ENCODE measurements around the gene GXYLT1. TPM values are rescaled to one million over a fixed set of nuclear protein-coding genes. Genes with fewer than 3 reads are reported as not detected.

The GXYLT1 gene
- total RNA-seq, 1 donor from 2014 or later, result 39.8 TPM

DNA sequence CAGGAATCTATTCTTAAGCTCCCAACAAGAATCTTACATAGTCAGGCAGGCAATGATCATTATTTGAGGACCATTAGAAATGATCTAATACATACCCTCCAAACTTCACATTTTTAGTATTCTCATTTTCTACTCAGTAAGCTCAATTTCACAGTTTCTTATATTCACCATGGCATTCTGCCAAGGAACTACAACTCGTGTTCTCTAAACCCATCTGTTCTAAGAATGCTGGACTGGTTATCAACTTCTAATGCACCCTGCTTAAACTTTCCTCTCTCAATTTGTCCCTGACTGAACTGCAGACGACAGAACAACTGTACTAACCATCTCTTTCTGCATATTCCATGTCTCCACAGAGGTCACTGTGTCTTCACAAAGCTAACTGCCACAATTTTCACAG lies 58.6 kb downstream of the GXYLT1 start:
- peaks cover 34% of the 10 kb centered on the region for H3K4me1 Mint-ChIP-seq
- H3K27me3 Mint-ChIP-seq (ENCODE audit: low read depth), result no peaks in the 10 kb centered on the region
- H3K9me3 Mint-ChIP-seq, result peaks cover 11% of the 10 kb centered on the region
- peak overlapping the region; percentile 19 for H3K27ac Mint-ChIP-seq
- TF ChIP-seq, protein P1, sequence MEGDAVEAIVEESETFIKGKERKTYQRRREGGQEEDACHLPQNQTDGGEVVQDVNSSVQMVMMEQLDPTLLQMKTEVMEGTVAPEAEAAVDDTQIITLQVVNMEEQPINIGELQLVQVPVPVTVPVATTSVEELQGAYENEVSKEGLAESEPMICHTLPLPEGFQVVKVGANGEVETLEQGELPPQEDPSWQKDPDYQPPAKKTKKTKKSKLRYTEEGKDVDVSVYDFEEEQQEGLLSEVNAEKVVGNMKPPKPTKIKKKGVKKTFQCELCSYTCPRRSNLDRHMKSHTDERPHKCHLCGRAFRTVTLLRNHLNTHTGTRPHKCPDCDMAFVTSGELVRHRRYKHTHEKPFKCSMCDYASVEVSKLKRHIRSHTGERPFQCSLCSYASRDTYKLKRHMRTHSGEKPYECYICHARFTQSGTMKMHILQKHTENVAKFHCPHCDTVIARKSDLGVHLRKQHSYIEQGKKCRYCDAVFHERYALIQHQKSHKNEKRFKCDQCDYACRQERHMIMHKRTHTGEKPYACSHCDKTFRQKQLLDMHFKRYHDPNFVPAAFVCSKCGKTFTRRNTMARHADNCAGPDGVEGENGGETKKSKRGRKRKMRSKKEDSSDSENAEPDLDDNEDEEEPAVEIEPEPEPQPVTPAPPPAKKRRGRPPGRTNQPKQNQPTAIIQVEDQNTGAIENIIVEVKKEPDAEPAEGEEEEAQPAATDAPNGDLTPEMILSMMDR (IDR thresholded peaks at IDR 0.05; ENCODE audit: unreplicated experiment), result no peak
- H3K36me3 Mint-ChIP-seq, result peaks cover 20% of the 10 kb centered on the region
- no peak for DNase-seq (ENCODE audit: low spot score in 2 of 2, unreplicated experiment in 2 of 2)
- no peak overlapping the region for H3K4me3 Mint-ChIP-seq

- Mint-ChIP-seq H3K27ac (no peak overlapping the region), H3K4me1 (peaks cover 31% of the 10 kb centered on the region), H3K9me3 (peaks cover 11% of the 10 kb centered on the region), H3K36me3 (peaks cover 20% of the 10 kb centered on the region), H3K4me3 (no peak overlapping the region), H3K27me3 (ENCODE audit: low read depth) (no peaks in the 10 kb centered on the region)
- TF ChIP-seq, protein P1 (IDR thresholded peaks at IDR 0.05; ENCODE audit: unreplicated experiment), result no peak
- no peak for DNase-seq (ENCODE audit: low spot score in 2 of 2, unreplicated experiment in 2 of 2)
These were observed 59.1 kb downstream of the GXYLT1 start for GRCh38 chr12:42085594-42085993.

DNA sequence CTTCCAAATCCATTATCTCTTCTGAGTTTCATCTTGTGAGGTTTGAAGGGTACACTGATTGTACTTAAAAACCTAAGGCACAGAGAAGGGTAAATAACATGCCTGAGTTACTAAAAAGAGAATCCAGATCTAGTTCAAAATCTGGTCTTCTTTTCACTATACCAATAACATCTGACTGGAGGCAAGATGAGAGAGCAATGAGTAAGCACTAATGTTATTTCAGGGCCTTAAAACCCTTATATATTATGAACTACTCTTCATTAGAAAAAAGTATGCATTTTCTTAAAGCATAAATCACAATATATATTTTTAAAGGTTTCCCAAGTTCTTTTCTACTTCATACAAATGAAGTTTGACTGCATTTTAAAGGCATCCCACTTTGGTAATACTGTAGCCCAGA lies 60.2 kb downstream of the GXYLT1 start:
- Mint-ChIP-seq H3K9me3 (peaks cover 11% of the 10 kb centered on the region), H3K27me3 (ENCODE audit: low read depth) (no peaks in the 10 kb centered on the region), H3K4me1 (peaks cover 22% of the 10 kb centered on the region), H3K4me3 (no peak overlapping the region), H3K36me3 (peaks cover 22% of the 10 kb centered on the region), H3K27ac (no peak overlapping the region)
- TF ChIP-seq, protein P1 (IDR thresholded peaks at IDR 0.05; ENCODE audit: unreplicated experiment), result no peak
- no peak for DNase-seq (ENCODE audit: low spot score in 2 of 2, unreplicated experiment in 2 of 2)

GRCh38 chr12:42076976-42077375 lies 67.7 kb downstream of the GXYLT1 start:
- Mint-ChIP-seq H3K4me1 (no peaks in the 10 kb centered on the region), H3K27me3 (ENCODE audit: low read depth) (no peaks in the 10 kb centered on the region), H3K9me3 (peaks cover 33% of the 10 kb centered on the region), H3K36me3 (peaks cover 27% of the 10 kb centered on the region), H3K27ac (no peak overlapping the region), H3K4me3 (no peak overlapping the region)
- TF ChIP-seq, protein P1 (IDR thresholded peaks at IDR 0.05; ENCODE audit: unreplicated experiment), result no peak
- DNase-seq (ENCODE audit: low spot score in 2 of 2, unreplicated experiment in 2 of 2), result no peak

GRCh38 chr12:42070036-42070435 lies 74.6 kb downstream of the GXYLT1 start:
- Mint-ChIP-seq H3K27me3 (ENCODE audit: low read depth) (no peaks in the 10 kb centered on the region), H3K4me3 (no peak overlapping the region), H3K36me3 (peaks cover 3% of the 10 kb centered on the region), H3K27ac (no peak overlapping the region), H3K4me1 (no peaks in the 10 kb centered on the region), H3K9me3 (peaks cover 44% of the 10 kb centered on the region)
- TF ChIP-seq, protein P1 (IDR thresholded peaks at IDR 0.05; ENCODE audit: unreplicated experiment), result no peak
- no peak for DNase-seq (ENCODE audit: low spot score in 2 of 2, unreplicated experiment in 2 of 2)

GRCh38 chr12:42059127-42059526 lies 85.5 kb downstream of the GXYLT1 start:
- TF ChIP-seq, protein P1 (IDR thresholded peaks at IDR 0.05; ENCODE audit: unreplicated experiment), result no peak
- no peaks in the 10 kb centered on the region for H3K4me1 Mint-ChIP-seq
- H3K4me3 Mint-ChIP-seq, result no peak overlapping the region
- H3K36me3 Mint-ChIP-seq, result peaks cover 17% of the 10 kb centered on the region
- no peaks in the 10 kb centered on the region for H3K27me3 Mint-ChIP-seq (ENCODE audit: low read depth)
- no peak overlapping the region for H3K27ac Mint-ChIP-seq
- no peak for DNase-seq (ENCODE audit: low spot score in 2 of 2, unreplicated experiment in 2 of 2)
- peaks cover 44% of the 10 kb centered on the region for H3K9me3 Mint-ChIP-seq
